IMR-90 (cell line): ENCODE results near the gene BTBD9. TPM values are rescaled to one million over a fixed set of nuclear protein-coding genes. Genes with fewer than 3 reads are reported as not detected.
A peak's percentile ranks its signal among the peaks of the same experiment; 100 is the strongest.
"Not testable (repeated sequence)": the region's sequence is repeated elsewhere in the genome, so short reads cannot be mapped to it uniquely, and the experiment has no call there.

Source experiments
- ATAC-seq: fragments of 200-7000 bp; cut with Tn5 transposase; 2 replicates; pipeline ENCODE4 v1.9.1; 2020; ENCODE audit warnings: low read depth, mild to moderate bottlenecking, moderate library complexity
- BruUV-seq: library from RNA; stranded (reverse); fragments of 400-500 nt; replicated peaks from 2 replicates; lab custom pipeline; 2021; lab: Mats Ljungman, UMichigan
- CTCF ChIA-PET: fragments of 300-600 bp; formaldehyde crosslinking; extraction: SDS; loops from one replicate; lab custom pipeline; 2021; ENCODE audit warnings: antibody characterized with exemption; lab: Yijun Ruan, JAX
- POLR2A ChIA-PET: fragments of 300-600 bp; sonication (Branson Sonifier 250); formaldehyde crosslinking; loops from one replicate; lab custom pipeline; 2022; ENCODE audit warnings: antibody characterized with exemption; ENCODE audit not compliant: unreplicated experiment; lab: Charles Lee
- DNase-seq: peaks from one replicate; pipeline ENCODE4 v3.0.0; 2013
- H2AFZ ChIP-seq: replicated peaks from 2 replicates; pipeline ENCODE3; 2013; ENCODE audit warnings: low read length, mild to moderate bottlenecking; ENCODE audit not compliant: poor library complexity
- H2AK5ac ChIP-seq: 2 replicates; pipeline ENCODE4 v1.6.1; 2013; ENCODE audit warnings: low read depth, low read length, inconsistent platforms
- H2AK9ac ChIP-seq: replicated peaks from 2 replicates; pipeline ENCODE3; 2013; ENCODE audit warnings: mild to moderate bottlenecking, low read depth, low read length, moderate library complexity; ENCODE audit not compliant: poor library complexity
- H2BK120ac ChIP-seq: 2 replicates; pipeline ENCODE4 v1.6.1; 2013; ENCODE audit warnings: low read depth, low read length, inconsistent platforms
- H2BK15ac ChIP-seq: 3 replicates; pipeline ENCODE4 v1.6.1; 2013; ENCODE audit warnings: low read depth, low read length, inconsistent platforms
- H2BK20ac ChIP-seq: 2 replicates; pipeline ENCODE4 v1.6.1; 2013; ENCODE audit warnings: low read depth, mild to moderate bottlenecking, inconsistent platforms, low read length, moderate library complexity
- H2BK5ac ChIP-seq: 2 replicates; pipeline ENCODE4 v1.6.1; 2013; ENCODE audit warnings: mild to moderate bottlenecking, low read depth, low read length, inconsistent platforms; ENCODE audit not compliant: poor library complexity, severe bottlenecking
- H3K14ac ChIP-seq: replicated peaks from 2 replicates; pipeline ENCODE4 v1.6.1; 2013; ENCODE audit warnings: low read depth, low read length, inconsistent platforms
- H3K18ac ChIP-seq: 2 replicates; pipeline ENCODE4 v1.6.1; 2013; ENCODE audit warnings: low read depth, low read length, control low read depth
- H3K23ac ChIP-seq: 2 replicates; pipeline ENCODE4 v1.6.1; 2013; ENCODE audit warnings: low read depth, low read length, inconsistent platforms
- H3K27ac ChIP-seq: 2 replicates; pipeline ENCODE4 v1.5.1; 2013; ENCODE audit warnings: mild to moderate bottlenecking, control low read depth, low read length; ENCODE audit not compliant: insufficient read depth
- H3K27me3 ChIP-seq: 2 replicates; pipeline ENCODE4 v1.6.1; 2013; ENCODE audit warnings: low read length; ENCODE audit not compliant: control insufficient read depth, insufficient read depth
- H3K36me3 ChIP-seq: 2 replicates; pipeline ENCODE4 v1.6.1; 2013; ENCODE audit warnings: low read length, mixed read lengths; ENCODE audit not compliant: control insufficient read depth, insufficient read depth
- H3K4ac ChIP-seq: 2 replicates; pipeline ENCODE4 v1.6.1; 2013; ENCODE audit warnings: low read depth, low read length, inconsistent platforms
- H3K4me1 ChIP-seq: 2 replicates; pipeline ENCODE4 v1.6.1; 2013; ENCODE audit warnings: low read length, mixed read lengths; ENCODE audit not compliant: control insufficient read depth, insufficient read depth
- H3K4me2 ChIP-seq: 2 replicates; pipeline ENCODE4 v1.6.1; 2013; ENCODE audit warnings: low read depth, mild to moderate bottlenecking, control low read depth, low read length, moderate library complexity
- H3K4me3 ChIP-seq: 2 replicates; pipeline ENCODE4 v1.5.1; 2013; ENCODE audit warnings: low read depth, mild to moderate bottlenecking, control low read depth, low read length, moderate library complexity; ENCODE audit not compliant: insufficient read depth
- H3K56ac ChIP-seq: 2 replicates; pipeline ENCODE4 v1.6.1; 2013; ENCODE audit warnings: low read length, inconsistent platforms; ENCODE audit not compliant: insufficient read depth; ENCODE audit errors: extremely low read depth
- H3K79me1 ChIP-seq, 2 experiments: 2 replicates each; pipeline ENCODE4 v1.6.1; 2013; ENCODE audit warnings: low read length in 2 of 2, inconsistent platforms in 1 of 2, low read depth in 1 of 2
- H3K9ac ChIP-seq: 2 replicates; pipeline ENCODE4 v1.6.1; 2013; ENCODE audit warnings: low read depth, low read length, control low read depth
- H3K9me1 ChIP-seq: 2 replicates; pipeline ENCODE4 v1.6.1; 2013; ENCODE audit warnings: low read length, inconsistent platforms; ENCODE audit not compliant: insufficient read depth
- H3K9me3 ChIP-seq: 2 replicates; pipeline ENCODE4 v1.6.1; 2013; ENCODE audit warnings: low read length; ENCODE audit not compliant: control insufficient read depth, insufficient read depth
- H4K20me1 ChIP-seq: 2 replicates; pipeline ENCODE4 v1.6.1; 2013; ENCODE audit warnings: low read length, inconsistent platforms; ENCODE audit not compliant: insufficient read depth
- H4K5ac ChIP-seq: 2 replicates; pipeline ENCODE4 v1.6.1; 2013; ENCODE audit warnings: mild to moderate bottlenecking, low read depth, low read length, control low read depth
- H4K8ac ChIP-seq, 2 experiments: 2 replicates each; pipeline ENCODE4 v1.6.1; 2013; ENCODE audit warnings: low read depth in 2 of 2, low read length in 2 of 2, control low read depth in 1 of 2, inconsistent platforms in 1 of 2
- H4K91ac ChIP-seq: 2 replicates; pipeline ENCODE4 v1.6.1; 2013; ENCODE audit warnings: low read depth, low read length, inconsistent platforms; ENCODE audit not compliant: insufficient read depth
- BHLHE40 ChIP-seq: fragments of 150-350 bp; IDR thresholded peaks from 2 replicates; pipeline ENCODE4 v1.6.1; 2016; ENCODE audit warnings: mild to moderate bottlenecking, low read depth, low read length
- CHD1 ChIP-seq: IDR thresholded peaks from 2 replicates; pipeline ENCODE4 v1.6.1; 2012; ENCODE audit warnings: low read depth, low read length, improper control_type of control experiment
- MAZ ChIP-seq: IDR thresholded peaks from 2 replicates; pipeline ENCODE4 v1.6.1; 2012; ENCODE audit warnings: low read depth, mild to moderate bottlenecking, low read length, improper control_type of control experiment, moderate library complexity, borderline replicate concordance
- POLR2A ChIP-seq: IDR thresholded peaks from 2 replicates; pipeline ENCODE4 v1.6.1; 2012; ENCODE audit warnings: mild to moderate bottlenecking, low read depth, low read length
- RAD21 ChIP-seq: IDR thresholded peaks from 2 replicates; pipeline ENCODE4 v1.6.1; 2012; ENCODE audit warnings: low read length, improper control_type of control experiment
- RCOR1 ChIP-seq: IDR thresholded peaks from 2 replicates; pipeline ENCODE4 v1.6.1; 2012; ENCODE audit warnings: mild to moderate bottlenecking, low read length, improper control_type of control experiment; ENCODE audit not compliant: insufficient replicate concordance
- RFX5 ChIP-seq: IDR thresholded peaks from 2 replicates; pipeline ENCODE4 v1.8.0; 2012; ENCODE audit warnings: low read depth, mild to moderate bottlenecking, low read length, moderate library complexity
- WGBS, 2 experiments: methylation state at CpG; one replicate each; pipeline versions ENCODE4 v1.1.5 to v1.1.7; 2013; ENCODE audit warnings: missing lambda C conversion rate in 2 of 2; ENCODE audit not compliant: insufficient read length in 1 of 2; ENCODE audit errors: extremely low coverage in 2 of 2; 5-methylcytosine and 5-hydroxymethylcytosine counted together
- dilution Hi-C: fragments of 300-500 bp; cut with HindIII; formaldehyde crosslinking; loops from one replicate; pipeline ENCODE4 v1.14.3; 2018; ENCODE audit warnings: low sequenced_read_pairs; ENCODE audit not compliant: unreplicated experiment
- in situ Hi-C: fragments of 300-500 bp; cut with MboI; formaldehyde crosslinking; loops from 3 replicates; pipeline ENCODE4 v1.14.3; 2019; ENCODE audit warnings: low sequenced_read_pairs, inconsistent platforms, mixed read lengths
- intact Hi-C: fragments of 100-400 bp; cut with micrococcal nuclease; formaldehyde crosslinking; loops from 2 replicates; pipeline ENCODE4 v1.10.0; 2022
- polyA plus RNA-seq, 3 experiments: library from polyadenylated mRNA; depleted of rRNA; stranded (reverse); fragments of >200 nt; gene quantifications; 2 replicates each; pipeline ENCODE4 v1.2.3, GENCODE V29; 2012; ENCODE audit warnings: low replicate concordance in 1 of 3
- total RNA-seq: library from RNA; depleted of rRNA; stranded (reverse); fragments of >200 nt; gene quantifications from 2 replicates; pipeline ENCODE4 v1.2.3, GENCODE V29; 2012
- TF ChIP-seq, protein P1 (sequence below): fragments of 150-350 bp; IDR thresholded peaks from 2 replicates; pipeline ENCODE4 v1.6.1; 2016; ENCODE audit warnings: low read depth, mild to moderate bottlenecking, low read length, moderate library complexity, borderline replicate concordance

BTBD9 gene
- total and polyA plus RNA-seq, 2 of the 4 experiments (the other 2 are of a cell fraction) = 4.1 to 22.0 TPM

DNA sequence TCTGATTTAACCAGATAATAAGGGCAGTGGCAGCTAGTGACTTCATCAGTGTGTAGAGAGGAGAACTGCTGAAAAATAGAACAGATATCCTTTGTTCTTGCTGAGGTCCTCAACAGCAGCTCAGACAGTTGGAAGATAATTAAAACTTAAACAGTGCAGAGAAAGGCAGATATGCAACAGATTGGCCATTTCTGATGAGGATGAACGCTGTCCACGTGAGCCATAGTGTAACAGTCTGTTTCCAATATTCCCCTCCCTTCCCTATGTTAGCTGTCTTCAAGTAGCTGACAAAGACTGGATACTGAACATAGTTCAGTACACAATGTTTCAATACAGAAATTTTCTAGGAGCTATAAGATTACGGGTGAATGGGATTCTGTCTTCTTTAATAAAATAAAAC is 291.4 kb downstream of the BTBD9 start:
- dilution Hi-C loops = no loop called here
- Histone ChIP-seq H2AK9ac (no peak overlapping the region), H2BK120ac (no peak overlapping the region; the same call in 1 of the 2 replicates), H2BK20ac (no peak overlapping the region; the same call in 1 of the 2 replicates), H2BK5ac (no peak overlapping the region), H3K36me3 (no peaks in the 10 kb centered on the region), H3K4me3 (no peak overlapping the region), H3K23ac (no peak overlapping the region), H2BK15ac (peak overlapping the region; percentile 20; the same call in 1 of the 3 replicates), H2AFZ (no peak overlapping the region), H3K27ac (no peak overlapping the region), H3K9me3 (no peaks in the 10 kb centered on the region), H3K14ac (no peak overlapping the region), H3K27me3 (no peaks in the 10 kb centered on the region), H3K9me1 (peaks cover 10% of the 10 kb centered on the region), H3K4ac (peak overlapping the region; percentile 17; the same call in 1 of the 2 replicates), H3K4me2 (no peak overlapping the region), H4K8ac (no peak overlapping the region), H3K9ac (no peak overlapping the region), H3K4me1 (peaks cover 12% of the 10 kb centered on the region), H3K18ac (no peak overlapping the region), H2AK5ac (peak overlapping the region; percentile 43; the same call in 1 of the 2 replicates), H4K91ac (no peak overlapping the region), H3K79me1 (peaks cover 2 to 8% of the 10 kb centered on the region in 2 experiments; a peak in 3 of 4 replicates), H3K56ac (no peak overlapping the region), H4K20me1 (no peaks in the 10 kb centered on the region), H4K5ac (no peak overlapping the region)
- ChIA-PET CTCF (no interaction called here), POLR2A (no interaction called here)
- intact Hi-C loops = no loop called here
- no CpG with 5 or more reads among the region's 3 CpGs for WGBS, 2 experiments
- no peak for TF ChIP-seq BHLHE40
- no peak for TF ChIP-seq RCOR1
- TF ChIP-seq CHD1 = no peak
- no peak for TF ChIP-seq RFX5
- TF ChIP-seq, protein P1, sequence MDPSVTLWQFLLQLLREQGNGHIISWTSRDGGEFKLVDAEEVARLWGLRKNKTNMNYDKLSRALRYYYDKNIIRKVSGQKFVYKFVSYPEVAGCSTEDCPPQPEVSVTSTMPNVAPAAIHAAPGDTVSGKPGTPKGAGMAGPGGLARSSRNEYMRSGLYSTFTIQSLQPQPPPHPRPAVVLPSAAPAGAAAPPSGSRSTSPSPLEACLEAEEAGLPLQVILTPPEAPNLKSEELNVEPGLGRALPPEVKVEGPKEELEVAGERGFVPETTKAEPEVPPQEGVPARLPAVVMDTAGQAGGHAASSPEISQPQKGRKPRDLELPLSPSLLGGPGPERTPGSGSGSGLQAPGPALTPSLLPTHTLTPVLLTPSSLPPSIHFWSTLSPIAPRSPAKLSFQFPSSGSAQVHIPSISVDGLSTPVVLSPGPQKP = no peak
- no peak for TF ChIP-seq POLR2A
- TF ChIP-seq MAZ = no peak
- no peak for TF ChIP-seq RAD21
- no TSS peak for BruUV-seq
- in situ Hi-C loops = no loop called here
- DNase-seq (no peak), ATAC-seq (no peak)

DNA sequence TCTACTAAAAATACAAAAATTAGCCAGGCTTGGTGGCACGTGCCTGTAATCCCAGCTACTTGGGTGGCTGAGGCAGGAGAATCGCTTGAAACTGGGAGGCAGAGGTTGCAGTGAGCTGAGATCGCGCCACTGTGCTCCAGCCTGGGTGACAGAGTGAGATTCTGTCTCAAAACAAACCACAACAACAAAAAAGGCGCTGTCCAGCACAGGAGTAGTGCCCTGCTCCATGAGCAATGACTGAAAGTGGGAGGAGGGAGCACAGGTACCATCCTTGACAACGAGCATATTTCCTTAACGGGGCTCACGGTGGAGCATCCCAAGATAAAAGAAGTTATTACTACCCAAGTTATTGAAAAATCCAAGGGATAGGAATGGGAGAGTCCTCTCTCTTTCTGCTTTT is 291.9 kb downstream of the BTBD9 start:
- H3K79me1 ChIP-seq, CTCF ChIA-PET, ATAC-seq: not testable (repeated sequence)

More for the DNA sequence above, 291.9 kb downstream of the BTBD9 start:
- H3K14ac ChIP-seq, dilution Hi-C loops, intact Hi-C loops, H4K8ac ChIP-seq, H4K91ac ChIP-seq, H3K23ac ChIP-seq, H3K4ac ChIP-seq, H3K4me2 ChIP-seq, H3K4me3 ChIP-seq, H2BK15ac ChIP-seq, H3K36me3 ChIP-seq, H3K9me3 ChIP-seq, DNase-seq, H3K27ac ChIP-seq, H2AK5ac ChIP-seq, H3K27me3 ChIP-seq, H2BK5ac ChIP-seq, H3K56ac ChIP-seq, in situ Hi-C loops, H4K5ac ChIP-seq, H3K9ac ChIP-seq, H2AFZ ChIP-seq, H2BK120ac ChIP-seq, POLR2A ChIA-PET, H3K18ac ChIP-seq, BruUV-seq, H2AK9ac ChIP-seq, H2BK20ac ChIP-seq, H4K20me1 ChIP-seq: not testable (repeated sequence)
- WGBS, 2 experiments = no CpG with 5 or more reads among the region's 8 CpGs
- Histone ChIP-seq H3K9me1 (peaks cover 10% of the 10 kb centered on the region), H3K4me1 (peaks cover 12% of the 10 kb centered on the region)
